Measurements from ENCODE around the gene LZTR1. TPM values are rescaled to one million over a fixed set of nuclear protein-coding genes. Genes with fewer than 3 reads are reported as not detected.

Gene LZTR1
- total and polyA plus RNA-seq, 2 of the 4 experiments (the other 2 are of a cell fraction) = 22.8 to 41.3 TPM

DNA sequence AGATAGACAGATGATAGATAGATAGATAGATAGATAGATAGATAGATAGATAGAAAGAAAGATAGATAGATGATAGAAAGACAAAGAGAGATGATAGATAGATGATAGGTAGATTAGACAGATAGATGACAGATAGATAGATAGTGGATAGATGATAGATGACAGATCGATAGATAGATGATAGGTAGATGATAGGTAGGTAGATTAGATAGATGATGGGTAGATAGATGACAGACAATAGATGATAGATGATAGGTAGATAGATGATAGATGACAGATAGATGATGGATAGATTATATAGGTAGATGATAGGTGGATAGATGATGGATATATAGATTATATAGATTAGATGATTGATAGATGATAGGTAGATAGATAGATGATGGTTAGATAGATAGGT is 4.3 kb downstream of the LZTR1 start:
- dilution Hi-C loops (cut with HindIII; ENCODE audit: low sequenced_read_pairs, unreplicated experiment) = no loop called here
- Histone ChIP-seq H3K79me1 (ENCODE audit: low read depth in 1 of 2, low read length in 2 of 2) (peaks cover 23 to 42% of the 10 kb centered on the region in 2 experiments), H4K20me1 (ENCODE audit: insufficient read depth, low read length) (no peaks in the 10 kb centered on the region), H3K4me2 (ENCODE audit: low read depth, low read length) (no peak overlapping the region), H3K14ac (replicated peaks; ENCODE audit: low read depth, low read length) (no peak overlapping the region), H3K23ac (ENCODE audit: low read depth, low read length) (no peak overlapping the region), H3K4me1 (ENCODE audit: control insufficient read depth, insufficient read depth, low read length) (peaks cover 9% of the 10 kb centered on the region), H2BK120ac (ENCODE audit: low read depth, low read length) (no peak overlapping the region), H4K8ac (ENCODE audit: low read depth in 2 of 2, low read length in 2 of 2) (no peak overlapping the region), H3K4ac (ENCODE audit: low read depth, low read length) (no peak overlapping the region), H4K91ac (ENCODE audit: insufficient read depth, low read depth, low read length) (no peak overlapping the region), H3K56ac (ENCODE audit: extremely low read depth, insufficient read depth, low read length) (no peak overlapping the region), H3K4me3 (ENCODE audit: insufficient read depth, low read depth, low read length) (no peak overlapping the region), H4K5ac (ENCODE audit: low read depth, low read length) (no peak overlapping the region), H3K9ac (ENCODE audit: low read depth, low read length) (no peak overlapping the region), H3K18ac (ENCODE audit: low read depth, low read length) (no peak overlapping the region), H3K9me1 (ENCODE audit: insufficient read depth, low read length) (peaks cover 10% of the 10 kb centered on the region; the same call in 1 of the 2 replicates), H2BK15ac (ENCODE audit: low read depth, low read length) (no peak overlapping the region), H3K27ac (ENCODE audit: insufficient read depth, low read length) (no peak overlapping the region), H2AK5ac (ENCODE audit: low read depth, low read length) (no peak overlapping the region), H3K9me3 (ENCODE audit: control insufficient read depth, insufficient read depth, low read length) (no peaks in the 10 kb centered on the region), H3K27me3 (ENCODE audit: control insufficient read depth, insufficient read depth, low read length) (no peaks in the 10 kb centered on the region), H3K36me3 (ENCODE audit: control insufficient read depth, insufficient read depth, low read length) (peaks cover 38% of the 10 kb centered on the region), H2BK20ac (ENCODE audit: low read depth, low read length) (no peak overlapping the region), H2AK9ac (replicated peaks; ENCODE audit: low read depth, low read length, poor library complexity) (no peak overlapping the region), H2BK5ac (ENCODE audit: low read depth, low read length, poor library complexity, severe bottlenecking) (no peak overlapping the region), H2AFZ (replicated peaks; ENCODE audit: low read length, poor library complexity) (no peak overlapping the region)
- no TSS peak for BruUV-seq (replicated peaks)
- ChIA-PET CTCF (no interaction called here), POLR2A (ENCODE audit: unreplicated experiment) (interaction anchor here (0.6 kb wide), 1 partner anchor 18 kb away, joined by 3 read pairs; no protein-coding TSS in a partner anchor)
- no peak for TF ChIP-seq ELK1 (IDR thresholded peaks at IDR 0.05; ENCODE audit: borderline replicate concordance, low read depth, low read length)
- TF ChIP-seq MAFK (IDR thresholded peaks at IDR 0.05; ENCODE audit: low read depth, low read length) = no peak
- TF ChIP-seq MXI1 (IDR thresholded peaks at IDR 0.05; ENCODE audit: borderline replicate concordance, low read depth, low read length) = no peak
- DNase-seq = no peak
- intact Hi-C loops (cut with micrococcal nuclease) = no loop called here
- in situ Hi-C loops (cut with MboI; ENCODE audit: low sequenced_read_pairs) = no loop called here
- no peak for ATAC-seq (ENCODE audit: low read depth)
- 100% methylated on average over 1 of the region's 1 CpG; no CpG with 5 or more reads in 1 of the 2 experiments for WGBS, 2 experiments (ENCODE audit: extremely low coverage in 2 of 2, insufficient read length in 1 of 2)
